Suprapubic skin (tissue), 4 donors: Measurements from ENCODE around the gene RHOJ. TPM values are rescaled to one million over a fixed set of nuclear protein-coding genes. Genes with fewer than 3 reads are reported as not detected.

Source experiments
- DNase-seq, 2 donors: peaks; one replicate each; pipeline ENCODE4 v3.0.0-alpha.2; 2019; ENCODE audit warnings: low spot score in 2 of 2
- H3K27ac ChIP-seq: fragments of 200-600 bp; sonication (generic); one replicate; pipeline ENCODE4 v1.5.1; 2019
- H3K27me3 ChIP-seq: fragments of 200-600 bp; sonication (generic); one replicate; pipeline ENCODE4 v1.5.1; 2019
- H3K36me3 ChIP-seq: fragments of 200-600 bp; sonication (generic); one replicate; pipeline ENCODE4 v1.5.1; 2019
- H3K4me1 ChIP-seq: fragments of 200-600 bp; sonication (generic); one replicate; pipeline ENCODE4 v1.5.1; 2019
- H3K4me3 ChIP-seq: fragments of 200-600 bp; sonication (generic); one replicate; pipeline ENCODE4 v1.5.1; 2019; ENCODE audit warnings: mild to moderate bottlenecking
- H3K9me3 ChIP-seq: fragments of 200-600 bp; sonication (generic); one replicate; pipeline ENCODE4 v1.5.1; 2019
- CTCF ChIP-seq, 2 donors: fragments of 200-600 bp in 1 of 2; fragments of 450-650 bp in 1 of 2; sonication (generic) in 1 of 2; IDR thresholded peaks; one replicate each; pipeline ENCODE4 v1.5.1; 2016 to 2019; ENCODE audit warnings: antibody characterized with exemption in 2 of 2, mild to moderate bottlenecking in 1 of 2, moderate library complexity in 1 of 2
- EP300 ChIP-seq: sonication (generic); formaldehyde crosslinking; IDR thresholded peaks from one replicate; pipeline ENCODE4 v1.6.1; 2017; ENCODE audit warnings: antibody characterized with exemption
- POLR2A ChIP-seq, 2 donors: fragments of 450-650 bp; IDR thresholded peaks; one replicate each; pipeline ENCODE4 v1.6.1; 2017; ENCODE audit warnings: antibody characterized with exemption in 2 of 2, mild to moderate bottlenecking in 2 of 2, moderate library complexity in 2 of 2
- POLR2AphosphoS5 ChIP-seq, 3 donors: sonication (generic); formaldehyde crosslinking; IDR thresholded peaks; one replicate each; pipeline ENCODE4 v1.6.1; 2017; ENCODE audit warnings: antibody characterized with exemption in 3 of 3
- WGBS: methylation state at CpG from one replicate; pipeline ENCODE4 v1.1.5; 2018; 5-methylcytosine and 5-hydroxymethylcytosine counted together
- total RNA-seq, 4 donors: library from RNA; depleted of rRNA; stranded (reverse); fragments of >200 nt; gene quantifications; one replicate each; pipeline ENCODE4 v1.1.0, GENCODE V29; 2016

RHOJ gene
- total RNA-seq, 4 donors from 2014 or later: 1.2 to 4.4 (median 2.5) TPM

GRCh38 chr14:63214417-63215196 is 10.4 kb downstream of the RHOJ start:
- 63% methylated on average over 5 of the region's 5 CpGs for WGBS

GRCh38 chr14:63220526-63220925 is 16.3 kb downstream of the RHOJ start:
- no peaks in the 10 kb centered on the region for H3K27me3 ChIP-seq
- no peaks in the 10 kb centered on the region for H3K36me3 ChIP-seq
- WGBS: 42% methylated on average over 3 of the region's 3 CpGs
- no peaks in the 10 kb centered on the region for H3K4me1 ChIP-seq
- no peaks in the 10 kb centered on the region for H3K9me3 ChIP-seq
- no peak overlapping the region for H3K4me3 ChIP-seq
- no peak for TF ChIP-seq POLR2AphosphoS5 (IDR thresholded peaks at IDR 0.05)
- no peak for TF ChIP-seq POLR2A (IDR thresholded peaks at IDR 0.05)
- no peak for TF ChIP-seq CTCF (IDR thresholded peaks at IDR 0.05)
- no peak for TF ChIP-seq EP300
- H3K27ac ChIP-seq: no peak overlapping the region
- DNase-seq: no peak

More at GRCh38 chr14:63214417-63215196, 10.4 kb downstream of the RHOJ start:
- DNase-seq: no peak
- Histone ChIP-seq H3K4me1 (peaks cover 3% of the 10 kb centered on the region), H3K36me3 (no peaks in the 10 kb centered on the region), H3K27me3 (no peaks in the 10 kb centered on the region), H3K9me3 (no peaks in the 10 kb centered on the region), H3K27ac (peak overlapping the region; percentile 58), H3K4me3 (no peak overlapping the region)
- TF ChIP-seq CTCF (IDR thresholded peaks at IDR 0.05): no peak
- no peak for TF ChIP-seq EP300
- no peak for TF ChIP-seq POLR2A (IDR thresholded peaks at IDR 0.05)
- TF ChIP-seq POLR2AphosphoS5 (IDR thresholded peaks at IDR 0.05): no peak

GRCh38 chr14:63223596-63223995 is 19.4 kb downstream of the RHOJ start:
- Histone ChIP-seq H3K9me3 (no peaks in the 10 kb centered on the region), H3K4me1 (no peaks in the 10 kb centered on the region), H3K4me3 (no peak overlapping the region), H3K27me3 (no peaks in the 10 kb centered on the region), H3K27ac (no peak overlapping the region), H3K36me3 (no peaks in the 10 kb centered on the region)
- 31% methylated on average over 3 of the region's 3 CpGs for WGBS
- no peak for TF ChIP-seq POLR2A (IDR thresholded peaks at IDR 0.05)
- no peak for TF ChIP-seq EP300
- no peak for TF ChIP-seq CTCF (IDR thresholded peaks at IDR 0.05)
- no peak for TF ChIP-seq POLR2AphosphoS5 (IDR thresholded peaks at IDR 0.05)
- DNase-seq: no peak

- DNase-seq: no peak
- 35% methylated on average over 4 of the region's 4 CpGs for WGBS
Measured at GRCh38 chr14:63224196-63224595, 20.0 kb downstream of the RHOJ start.

More at GRCh38 chr14:63224196-63224595, 20.0 kb downstream of the RHOJ start:
- Histone ChIP-seq H3K36me3 (no peaks in the 10 kb centered on the region), H3K4me3 (no peak overlapping the region), H3K27ac (no peak overlapping the region), H3K4me1 (no peaks in the 10 kb centered on the region), H3K9me3 (no peaks in the 10 kb centered on the region), H3K27me3 (no peaks in the 10 kb centered on the region)
- TF ChIP-seq CTCF (IDR thresholded peaks at IDR 0.05): no peak
- TF ChIP-seq EP300: no peak
- no peak for TF ChIP-seq POLR2AphosphoS5 (IDR thresholded peaks at IDR 0.05)
- TF ChIP-seq POLR2A (IDR thresholded peaks at IDR 0.05): no peak
